Heart right ventricle (tissue), 16 donors: ENCODE data around the gene TEX2. TPM values are rescaled to one million over a fixed set of nuclear protein-coding genes. Genes with fewer than 3 reads are reported as not detected.

Experiments
- ATAC-seq, 8 donors: fragments of 200-7000 bp; cut with Tn5 transposase; one replicate each; pipeline ENCODE4 v1.9.1; 2020; ENCODE audit warnings: mild to moderate bottlenecking in 8 of 8, moderate library complexity in 8 of 8, moderate number of reproducible peaks in 1 of 8
- DNase-seq, 2 donors: peaks; one replicate each; pipeline ENCODE4 v3.0.0-alpha.2; 2020
- H3K27ac ChIP-seq, 10 donors: fragments of 200-600 bp; sonication (generic) in 2 of 10; one replicate each; pipeline versions ENCODE4 v1.5.0 to v1.8.0; 2020 to 2022; ENCODE audit warnings: mild to moderate bottlenecking in 3 of 10
- H3K27me3 ChIP-seq, 7 donors: fragments of 200-600 bp; one replicate each; pipeline ENCODE4 v1.8.0; 2021 to 2022; ENCODE audit warnings: mild to moderate bottlenecking in 2 of 7
- H3K36me3 ChIP-seq, 9 donors: fragments of 200-600 bp; sonication (generic) in 1 of 9; one replicate each; pipeline versions ENCODE4 v1.5.0 to v1.8.0; 2020 to 2022; ENCODE audit warnings: mild to moderate bottlenecking in 2 of 9
- H3K4me1 ChIP-seq, 9 donors: fragments of 200-600 bp; sonication (generic) in 1 of 9; one replicate each; pipeline versions ENCODE4 v1.5.0 to v1.8.0; 2020 to 2022; ENCODE audit warnings: mild to moderate bottlenecking in 4 of 9
- H3K4me3 ChIP-seq, 10 donors: fragments of 200-600 bp; sonication (generic) in 2 of 10; one replicate each; pipeline versions ENCODE4 v1.5.0 to v1.8.0; 2020 to 2022; ENCODE audit warnings: mild to moderate bottlenecking in 7 of 10, moderate library complexity in 2 of 10
- H3K9me3 ChIP-seq, 11 donors: fragments of 200-600 bp in 10 of 11; sonication (generic) in 2 of 11; one replicate each; pipeline versions ENCODE4 v1.5.0 to v1.8.0; 2013 to 2022; ENCODE audit warnings: mild to moderate bottlenecking in 2 of 11, control low read depth in 1 of 11, moderate library complexity in 1 of 11
- CTCF ChIP-seq, 9 donors: fragments of 200-600 bp; sonication (generic) in 2 of 9; IDR thresholded peaks; one replicate each; pipeline versions ENCODE4 v1.5.0 to v1.8.0; 2021 to 2022; ENCODE audit warnings: antibody characterized with exemption in 9 of 9, mild to moderate bottlenecking in 5 of 9, moderate library complexity in 1 of 9
- WGBS, 2 donors: extraction: QIAGEN DNeasy Blood & Tissue Kit; methylation state at CpG; one replicate each; pipeline ENCODE4 v1.1.7; 2013; ENCODE audit warnings: inconsistent platforms in 1 of 2; 5-methylcytosine and 5-hydroxymethylcytosine counted together
- intact Hi-C, 10 donors: fragments of 100-400 bp; cut with DNase I; formaldehyde crosslinking; loops; one replicate each; pipeline versions ENCODE4 v1.11.1 to v1.14.2; 2022
- polyA plus RNA-seq, 2 donors: library from polyadenylated mRNA; stranded (reverse); fragments of 200-250 nt; gene quantifications; one replicate each; pipeline ENCODE4 v1.2.3, GENCODE V29; 2013
- total RNA-seq, 10 donors: library from RNA; stranded (reverse); fragmentation: NEBNext Ultra II Directional in 3 of 10; extraction: Animal tissue kit (Norgen Biotek cat#: 25700) in 3 of 10; gene quantifications; one replicate each; pipeline versions ENCODE4 v1.2.1 to v1.2.4, GENCODE V29; 2021 to 2023
- donor health status: Arrhythmogenic right ventricular cardiomyopathy.
- donor health status: ischemic (EF 13 %, LVEDD 7.1; RV severe dilation, severe dysfunction).
- donor health status: healthy with polysubstance abuse.
- donor health status: DM: no; HTN: yes; CAD: no.
- donor health status: DM: no; HTN: no; CAD: no.
- donor health status: ischemic (EF 25% LVEDD 6.9; RV normal size, moderate dysfunction).
- donor health status: ischemic (EF 25% LVEDD 5.7; RV mildly dilated, moderate dysfunction).
- donor health status: healthy.
- donor health status: DM: yes; HTN: yes; CAD: no.
- donor health status: Ischemic cardiomyopathy.
- donor health status: ischemic (EF 35%, LVEDD 5.7; RV mildly dilated, moderate dysfunction).
- donor health status: nonischemic (EF 11% LVEDD 7.7; RV severe dilation, severe dysfunction).
- donor health status: DM: yes; HTN: yes; CAD: no.
- donor health status: PGD.
- donor health status: ischemic (EF 29% LVEDD 5.4; RV normal size, mild dysfunction).
- donor health status: nonischemic (EF 23%, LVEDD 6.1; RV moderate dilation, normal function).

Gene TEX2
- total and polyA plus RNA-seq, 12 donors: 15.9 to 60.5 (median 54.5) TPM

- no peak for ATAC-seq
- WGBS, 2 donors: 76 to 86% methylated on average over 3 of the region's 3 CpGs
- DNase-seq: no peak
Measured at GRCh38 chr17:64185101-64185500, 78.0 kb downstream of the TEX2 start.

GRCh38 chr17:64183815-64184214 lies 79.2 kb downstream of the TEX2 start:
- no peak for ATAC-seq
- 91 to 92% methylated on average over 4 of the region's 4 CpGs for whole genome bisulfite sequencing, 2 donors
- H3K4me1 ChIP-seq: peaks cover 0 to 59% (median 13%) of the 10 kb centered on the region in 9 donors
- no peak for TF ChIP-seq CTCF (IDR thresholded peaks at IDR 0.05)
- no peak overlapping the region for H3K27ac ChIP-seq
- H3K27me3 ChIP-seq: no peaks in the 10 kb centered on the region
- no peak for DNase-seq
- intact Hi-C loops: no loop called here
- peaks cover 0 to 33% (median 6%) of the 10 kb centered on the region in 9 donors for H3K36me3 ChIP-seq
- H3K9me3 ChIP-seq: no peaks in the 10 kb centered on the region
- no peak overlapping the region for H3K4me3 ChIP-seq

More at GRCh38 chr17:64185101-64185500, 78.0 kb downstream of the TEX2 start:
- Histone ChIP-seq H3K9me3 (no peaks in the 10 kb centered on the region), H3K27ac (peak overlapping the region in 1 of 10 donors; percentile 15), H3K4me3 (no peak overlapping the region), H3K4me1 (peaks cover 0 to 50% (median 16%) of the 10 kb centered on the region in 9 donors), H3K36me3 (peaks cover 0 to 34% (median 6%) of the 10 kb centered on the region in 9 donors), H3K27me3 (no peaks in the 10 kb centered on the region)
- no peak for TF ChIP-seq CTCF (IDR thresholded peaks at IDR 0.05)
- intact Hi-C loops: no loop called here

GRCh38 chr17:64182325-64183012 lies 80.6 kb downstream of the TEX2 start:
- Histone ChIP-seq H3K36me3 (peaks cover 0 to 25% (median 6%) of the 10 kb centered on the region in 9 donors), H3K27me3 (no peaks in the 10 kb centered on the region)

More at GRCh38 chr17:64182325-64183012, 80.6 kb downstream of the TEX2 start:
- TF ChIP-seq CTCF (IDR thresholded peaks at IDR 0.05): no peak
- ATAC-seq (no peak), DNase-seq (no peak)
- peaks cover 0 to 72% (median 21%) of the 10 kb centered on the region in 9 donors for H3K4me1 ChIP-seq
- no peak overlapping the region for H3K27ac ChIP-seq
- no peaks in the 10 kb centered on the region for H3K9me3 ChIP-seq
- 91 to 98% methylated on average over 3 of the region's 3 CpGs for WGBS, 2 donors
- intact Hi-C loops: no loop called here
- no peak overlapping the region for H3K4me3 ChIP-seq
